IPS-11a (cell line): ENCODE measurements around the gene LEKR1.
"Not testable (repeated sequence)": the region's sequence is repeated elsewhere in the genome, so short reads cannot be mapped to it uniquely, and the experiment has no call there.

ENCODE experiments used
- H3K4me3 ChIP-seq: one replicate; pipeline ENCODE4 v1.5.1; 2013; ENCODE audit warnings: low read depth, low read length, control low read depth

The LEKR1 gene

GRCh38 chr3:156902916-156903315, 76.8 kb downstream of the LEKR1 start:
- H3K4me3 ChIP-seq = no peak overlapping the region

- no peak overlapping the region for H3K4me3 ChIP-seq
Observed at GRCh38 chr3:156906275-156906674, 80.1 kb downstream of the LEKR1 start.

GRCh38 chr3:156908398-156908797, 82.2 kb downstream of the LEKR1 start:
- no peak overlapping the region for H3K4me3 ChIP-seq

- H3K4me3 ChIP-seq = no peak overlapping the region
Observed at GRCh38 chr3:156910022-156910421, 83.9 kb downstream of the LEKR1 start.

- H3K4me3 ChIP-seq = not testable (repeated sequence)
Observed at GRCh38 chr3:156910831-156911230, 84.7 kb downstream of the LEKR1 start.

GRCh38 chr3:156914300-156914699, 88.1 kb downstream of the LEKR1 start:
- not testable (repeated sequence) for H3K4me3 ChIP-seq

GRCh38 chr3:156915372-156915771, 89.2 kb downstream of the LEKR1 start:
- no peak overlapping the region for H3K4me3 ChIP-seq

GRCh38 chr3:156918746-156919145, 92.6 kb downstream of the LEKR1 start:
- no peak overlapping the region for H3K4me3 ChIP-seq

GRCh38 chr3:156919818-156920217, 93.7 kb downstream of the LEKR1 start:
- H3K4me3 ChIP-seq = no peak overlapping the region

- no peak overlapping the region for H3K4me3 ChIP-seq
Observed at GRCh38 chr3:156920399-156920798, 94.2 kb downstream of the LEKR1 start.

- H3K4me3 ChIP-seq = no peak overlapping the region
Observed at GRCh38 chr3:156923349-156923748, 97.2 kb downstream of the LEKR1 start.

- no peak overlapping the region for H3K4me3 ChIP-seq
Observed at GRCh38 chr3:156938724-156939123, 112.6 kb downstream of the LEKR1 start.

GRCh38 chr3:156939315-156939714, 113.2 kb downstream of the LEKR1 start:
- no peak overlapping the region for H3K4me3 ChIP-seq

GRCh38 chr3:156941311-156941710, 115.2 kb downstream of the LEKR1 start:
- H3K4me3 ChIP-seq = no peak overlapping the region

- no peak overlapping the region for H3K4me3 ChIP-seq
Observed at GRCh38 chr3:156948402-156949210, 122.5 kb downstream of the LEKR1 start.

GRCh38 chr3:156952011-156952410, 125.9 kb downstream of the LEKR1 start:
- no peak overlapping the region for H3K4me3 ChIP-seq

GRCh38 chr3:156957715-156958114, 131.6 kb downstream of the LEKR1 start:
- no peak overlapping the region for H3K4me3 ChIP-seq

GRCh38 chr3:156963096-156963495, 136.9 kb downstream of the LEKR1 start:
- H3K4me3 ChIP-seq = no peak overlapping the region

- H3K4me3 ChIP-seq = no peak overlapping the region
Observed at GRCh38 chr3:156964577-156964976, 138.4 kb downstream of the LEKR1 start.

GRCh38 chr3:156966349-156966748, 140.2 kb downstream of the LEKR1 start:
- H3K4me3 ChIP-seq = not testable (repeated sequence)

- H3K4me3 ChIP-seq = no peak overlapping the region
Observed at GRCh38 chr3:156973954-156974353, 147.8 kb downstream of the LEKR1 start.

- H3K4me3 ChIP-seq = no peak overlapping the region
Observed at GRCh38 chr3:156974931-156975330, 148.8 kb downstream of the LEKR1 start.

GRCh38 chr3:156975721-156976120, 149.6 kb downstream of the LEKR1 start:
- H3K4me3 ChIP-seq = no peak overlapping the region
